Measurements from ENCODE around the gene TEX264. TPM values are rescaled to one million over a fixed set of nuclear protein-coding genes. Genes with fewer than 3 reads are reported as not detected.

The TEX264 gene, protein sequence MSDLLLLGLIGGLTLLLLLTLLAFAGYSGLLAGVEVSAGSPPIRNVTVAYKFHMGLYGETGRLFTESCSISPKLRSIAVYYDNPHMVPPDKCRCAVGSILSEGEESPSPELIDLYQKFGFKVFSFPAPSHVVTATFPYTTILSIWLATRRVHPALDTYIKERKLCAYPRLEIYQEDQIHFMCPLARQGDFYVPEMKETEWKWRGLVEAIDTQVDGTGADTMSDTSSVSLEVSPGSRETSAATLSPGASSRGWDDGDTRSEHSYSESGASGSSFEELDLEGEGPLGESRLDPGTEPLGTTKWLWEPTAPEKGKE
- total RNA-seq = 100 to 1,000 TPM in 1 of 4 donors, 10 to 100 TPM in 3; 60.9 to 116 (median 88.2) TPM

- in situ Hi-C loops (cut with MboI; ENCODE audit: low pct_ligation_motif_present in 1 of 4, low pct_unique_long_range_greater_than_20kb in 1 of 4, low sequenced_read_pairs in 3 of 4) = loop anchor here in 1 of 4 donors (25.0 kb wide), 1 partner anchor 284 kb away; the partner anchor contains the start of genes MANF and RBM15B
- H3K36me3 ChIP-seq = no peaks in the 10 kb centered on the region
- H3K4me3 ChIP-seq = peak within 1 kb of the TSS; percentile 76 to 98 (median 82)
- TF ChIP-seq POLR2A (IDR thresholded peaks at IDR 0.05) = peak; percentile 79
- TF ChIP-seq, protein P1, sequence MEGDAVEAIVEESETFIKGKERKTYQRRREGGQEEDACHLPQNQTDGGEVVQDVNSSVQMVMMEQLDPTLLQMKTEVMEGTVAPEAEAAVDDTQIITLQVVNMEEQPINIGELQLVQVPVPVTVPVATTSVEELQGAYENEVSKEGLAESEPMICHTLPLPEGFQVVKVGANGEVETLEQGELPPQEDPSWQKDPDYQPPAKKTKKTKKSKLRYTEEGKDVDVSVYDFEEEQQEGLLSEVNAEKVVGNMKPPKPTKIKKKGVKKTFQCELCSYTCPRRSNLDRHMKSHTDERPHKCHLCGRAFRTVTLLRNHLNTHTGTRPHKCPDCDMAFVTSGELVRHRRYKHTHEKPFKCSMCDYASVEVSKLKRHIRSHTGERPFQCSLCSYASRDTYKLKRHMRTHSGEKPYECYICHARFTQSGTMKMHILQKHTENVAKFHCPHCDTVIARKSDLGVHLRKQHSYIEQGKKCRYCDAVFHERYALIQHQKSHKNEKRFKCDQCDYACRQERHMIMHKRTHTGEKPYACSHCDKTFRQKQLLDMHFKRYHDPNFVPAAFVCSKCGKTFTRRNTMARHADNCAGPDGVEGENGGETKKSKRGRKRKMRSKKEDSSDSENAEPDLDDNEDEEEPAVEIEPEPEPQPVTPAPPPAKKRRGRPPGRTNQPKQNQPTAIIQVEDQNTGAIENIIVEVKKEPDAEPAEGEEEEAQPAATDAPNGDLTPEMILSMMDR (IDR thresholded peaks at IDR 0.05) = no peak
- TF ChIP-seq EP300 (IDR thresholded peaks at IDR 0.05; ENCODE audit: low read depth) = no peak
- peak; percentile 72 to 89 (median 86) for TF ChIP-seq POLR2AphosphoS5 (IDR thresholded peaks at IDR 0.05)
- peak within 1 kb of the TSS; percentile 96 to 98 (median 97) for H3K27ac ChIP-seq
- WGBS, 2 donors (ENCODE audit: low coverage in 1 of 2) = 0% methylated on average over 36 of the region's 81 CpGs; no CpG with 5 or more reads in 1 of the 2 donors
- no peaks in the 10 kb centered on the region for H3K27me3 ChIP-seq
- DNase-seq = peak; percentile 94
- H3K9me3 ChIP-seq = no peaks in the 10 kb centered on the region
- intact Hi-C loops (cut with DNase I; ENCODE audit: low total_unique reads) = no loop called here
- H3K4me1 ChIP-seq = peaks cover 10 to 39% (median 34%) of the 10 kb centered on the region in 4 donors
Measured at GRCh38 chr3:51670823-51671733, at the start of gene TEX264. Gene TEX264, plus strand, starts transcription at chr3:51671252. Its CDS starts 3,053 bp downstream, at chr3:51674305.

DNA sequence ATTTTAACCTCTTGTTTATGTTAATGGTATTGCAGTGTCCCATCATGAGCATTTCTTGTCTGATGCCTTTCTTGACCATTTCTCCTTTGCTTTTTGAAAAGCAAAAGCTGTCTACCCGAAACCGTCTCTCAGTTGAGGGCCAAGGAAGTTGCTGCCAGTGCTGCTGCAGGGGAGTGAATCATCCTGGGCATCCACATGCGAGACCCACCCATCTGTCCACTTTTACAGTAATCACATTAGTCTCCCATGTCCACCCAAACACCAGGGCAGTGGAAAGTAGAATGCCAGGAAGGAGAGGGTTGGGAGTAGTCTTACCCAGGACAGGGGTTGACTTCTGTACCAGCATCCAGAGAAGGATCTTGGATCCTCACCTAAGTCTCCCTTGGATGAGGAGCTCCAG is 48.6 kb upstream of the TEX264 start:
- Histone ChIP-seq H3K9me3 (no peaks in the 10 kb centered on the region), H3K27ac (peak overlapping the region in 3 of 4 donors; percentile 51 to 71 (median 66)), H3K4me1 (peaks cover 4 to 38% (median 13%) of the 10 kb centered on the region in 4 donors), H3K27me3 (no peaks in the 10 kb centered on the region), H3K36me3 (no peaks in the 10 kb centered on the region), H3K4me3 (no peak overlapping the region)
- intact Hi-C loops (cut with DNase I; ENCODE audit: low total_unique reads) = no loop called here
- TF ChIP-seq POLR2A (IDR thresholded peaks at IDR 0.05) = no peak
- TF ChIP-seq, protein P1 (IDR thresholded peaks at IDR 0.05) = no peak
- no peak for TF ChIP-seq EP300 (IDR thresholded peaks at IDR 0.05; ENCODE audit: low read depth)
- no peak for TF ChIP-seq POLR2AphosphoS5 (IDR thresholded peaks at IDR 0.05)
- in situ Hi-C loops (cut with MboI; ENCODE audit: low pct_ligation_motif_present in 1 of 4, low pct_unique_long_range_greater_than_20kb in 1 of 4, low sequenced_read_pairs in 3 of 4) = no loop called here
- no peak for DNase-seq
- WGBS, 2 donors (ENCODE audit: low coverage in 1 of 2) = 91% methylated on average over 3 of the region's 3 CpGs; no CpG with 5 or more reads in 1 of the 2 donors

- Histone ChIP-seq H3K4me3 (no peak overlapping the region), H3K36me3 (peaks cover 0 to 4% (median 0%) of the 10 kb centered on the region in 4 donors), H3K27me3 (no peaks in the 10 kb centered on the region), H3K27ac (peak overlapping the region in 3 of 4 donors; percentile 51 to 71 (median 66)), H3K4me1 (peaks cover 4 to 38% (median 13%) of the 10 kb centered on the region in 4 donors), H3K9me3 (no peaks in the 10 kb centered on the region)
- intact Hi-C loops (cut with DNase I; ENCODE audit: low total_unique reads) = no loop called here
- TF ChIP-seq EP300 (IDR thresholded peaks at IDR 0.05; ENCODE audit: low read depth) = no peak
- TF ChIP-seq POLR2AphosphoS5 (IDR thresholded peaks at IDR 0.05) = no peak
- TF ChIP-seq, protein P1 (IDR thresholded peaks at IDR 0.05) = no peak
- no peak for TF ChIP-seq POLR2A (IDR thresholded peaks at IDR 0.05)
- in situ Hi-C loops (cut with MboI; ENCODE audit: low pct_ligation_motif_present in 1 of 4, low pct_unique_long_range_greater_than_20kb in 1 of 4, low sequenced_read_pairs in 3 of 4) = no loop called here
- no peak for DNase-seq
- WGBS, 2 donors (ENCODE audit: low coverage in 1 of 2) = 74 to 79% methylated on average over 4 of the region's 4 CpGs
Measured at GRCh38 chr3:51622868-51623267, 48.2 kb upstream of the TEX264 start.

DNA sequence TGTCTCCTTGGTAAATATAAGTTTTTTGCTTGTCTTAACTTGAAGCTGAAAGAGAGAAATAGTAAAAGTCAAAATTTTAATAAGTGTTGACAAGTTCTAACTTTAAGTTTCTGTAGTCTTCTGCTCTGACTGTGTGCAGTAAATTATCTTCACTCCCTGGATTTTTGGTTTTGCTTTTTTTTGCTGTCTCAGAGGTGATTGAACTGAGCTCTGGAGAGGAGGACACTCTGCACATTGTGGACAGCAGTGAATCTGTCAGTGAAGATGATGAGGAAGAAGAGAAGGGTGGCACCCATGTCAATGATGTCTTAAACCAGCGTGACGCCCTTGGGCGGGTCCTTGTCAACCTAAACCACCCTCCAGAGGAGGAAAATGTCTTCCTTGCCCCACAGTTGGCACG is 40.5 kb upstream of the TEX264 start:
- no peaks in the 10 kb centered on the region for H3K27me3 ChIP-seq
- DNase-seq = no peak
- intact Hi-C loops (cut with DNase I; ENCODE audit: low total_unique reads) (no loop called here), in situ Hi-C loops (cut with MboI; ENCODE audit: low pct_ligation_motif_present in 1 of 4, low pct_unique_long_range_greater_than_20kb in 1 of 4, low sequenced_read_pairs in 3 of 4) (no loop called here)
- H3K27ac ChIP-seq = no peak overlapping the region
- no peaks in the 10 kb centered on the region for H3K9me3 ChIP-seq
- H3K4me3 ChIP-seq = no peak overlapping the region
- WGBS, 2 donors (ENCODE audit: low coverage in 1 of 2) = 82 to 89% methylated on average over 4 of the region's 4 CpGs
- no peaks in the 10 kb centered on the region for H3K4me1 ChIP-seq
- peaks cover 0 to 53% (median 15%) of the 10 kb centered on the region in 4 donors for H3K36me3 ChIP-seq
- TF ChIP-seq, protein P1 (IDR thresholded peaks at IDR 0.05) = no peak
- TF ChIP-seq EP300 (IDR thresholded peaks at IDR 0.05; ENCODE audit: low read depth) (no peak), POLR2A (IDR thresholded peaks at IDR 0.05) (no peak), POLR2AphosphoS5 (IDR thresholded peaks at IDR 0.05) (no peak)
